ACC112 (cell line): ENCODE measurements around the gene MAP3K7CL.
A peak's percentile ranks its signal among the peaks of the same experiment; 100 is the strongest.
"Not testable (repeated sequence)": the region's sequence is repeated elsewhere in the genome, so short reads cannot be mapped to it uniquely, and the experiment has no call there.

ENCODE experiments used
- H2AFZ ChIP-seq: fragments of 200-600 bp; sonication (generic); one replicate; pipeline ENCODE4 v1.6.0; 2017; ENCODE audit warnings: antibody characterized with exemption, low read length; ENCODE audit not compliant: unreplicated experiment
- H3K27ac ChIP-seq: fragments of 200-600 bp; sonication (generic); 2 replicates; pipeline ENCODE4 v1.5.1; 2014; ENCODE audit warnings: low read depth, mild to moderate bottlenecking, antibody characterized with exemption, low read length, moderate library complexity
- H3K27me3 ChIP-seq: fragments of 200-600 bp; sonication (generic); 2 replicates; pipeline ENCODE4 v1.6.1; 2014; ENCODE audit warnings: mild to moderate bottlenecking, antibody characterized with exemption, low read length, moderate library complexity, mixed read lengths; ENCODE audit not compliant: insufficient read depth
- H3K36me3 ChIP-seq: fragments of 200-600 bp; sonication (generic); 2 replicates; pipeline ENCODE4 v1.6.1; 2016; ENCODE audit warnings: mild to moderate bottlenecking, antibody characterized with exemption, low read length, moderate library complexity, mixed read lengths; ENCODE audit not compliant: insufficient read depth
- H3K4me1 ChIP-seq: fragments of 200-600 bp; sonication (generic); one replicate; pipeline ENCODE4 v1.6.1; 2016; ENCODE audit warnings: low read length, mixed read lengths; ENCODE audit not compliant: insufficient read depth, unreplicated experiment, control insufficient read depth
- H3K4me3 ChIP-seq: fragments of 200-600 bp; sonication (generic); 2 replicates; pipeline ENCODE4 v1.5.1; 2014; ENCODE audit warnings: mild to moderate bottlenecking, low read depth, low read length
- H3K79me2 ChIP-seq: fragments of 200-600 bp; sonication (generic); one replicate; pipeline ENCODE4 v1.6.0; 2016; ENCODE audit warnings: low read length; ENCODE audit not compliant: control insufficient read depth, unreplicated experiment, insufficient read depth

The MAP3K7CL gene

GRCh38 chr21:29167481-29167880 is 37.0 kb downstream of the MAP3K7CL start:
- H3K4me1 ChIP-seq: peaks cover 39% of the 10 kb centered on the region
- H3K4me3 ChIP-seq, H3K27me3 ChIP-seq, H2AFZ ChIP-seq, H3K27ac ChIP-seq, H3K79me2 ChIP-seq, H3K36me3 ChIP-seq: not testable (repeated sequence)

- no peaks in the 10 kb centered on the region for H3K36me3 ChIP-seq
- H2AFZ ChIP-seq: no peak overlapping the region
- no peaks in the 10 kb centered on the region for H3K79me2 ChIP-seq
- H3K4me3 ChIP-seq: no peak overlapping the region
- no peak overlapping the region for H3K27ac ChIP-seq
- H3K4me1 ChIP-seq: peaks cover 28% of the 10 kb centered on the region
- no peaks in the 10 kb centered on the region for H3K27me3 ChIP-seq
Measured at GRCh38 chr21:29168891-29169315, 38.5 kb downstream of the MAP3K7CL start.

- Histone ChIP-seq H3K4me1 (peaks cover 43% of the 10 kb centered on the region), H3K27me3 (no peaks in the 10 kb centered on the region), H3K36me3 (no peaks in the 10 kb centered on the region), H3K27ac (peak overlapping the region; percentile 66), H3K79me2 (no peaks in the 10 kb centered on the region), H2AFZ (peak overlapping the region; percentile 79), H3K4me3 (peak overlapping the region; percentile 55)
Measured at GRCh38 chr21:29170944-29171343, 40.5 kb downstream of the MAP3K7CL start.

GRCh38 chr21:29172282-29172681 is 41.8 kb downstream of the MAP3K7CL start:
- Histone ChIP-seq H3K4me3 (no peak overlapping the region), H3K36me3 (no peaks in the 10 kb centered on the region), H3K4me1 (peaks cover 51% of the 10 kb centered on the region), H3K27ac (no peak overlapping the region), H2AFZ (no peak overlapping the region), H3K79me2 (no peaks in the 10 kb centered on the region), H3K27me3 (no peaks in the 10 kb centered on the region)

- no peaks in the 10 kb centered on the region for H3K27me3 ChIP-seq
- peak overlapping the region; percentile 65 for H3K4me3 ChIP-seq
- H3K4me1 ChIP-seq: peaks cover 43% of the 10 kb centered on the region
- no peaks in the 10 kb centered on the region for H3K36me3 ChIP-seq
- H3K79me2 ChIP-seq: no peaks in the 10 kb centered on the region
- peak overlapping the region; percentile 90 for H3K27ac ChIP-seq
- peak overlapping the region; percentile 88 for H2AFZ ChIP-seq
Measured at GRCh38 chr21:29174607-29175013, 44.2 kb downstream of the MAP3K7CL start.

GRCh38 chr21:29175408-29176134 is 45.1 kb downstream of the MAP3K7CL start:
- H3K27ac ChIP-seq: peak overlapping the region; percentile 90
- H2AFZ ChIP-seq: peak overlapping the region; percentile 23

GRCh38 chr21:29176471-29177120 is 46.2 kb downstream of the MAP3K7CL start:
- H3K4me3 ChIP-seq: no peak overlapping the region
- H3K27me3 ChIP-seq: no peaks in the 10 kb centered on the region
- peaks cover 39% of the 10 kb centered on the region for H3K4me1 ChIP-seq
- peak overlapping the region; percentile 90; the same call in 1 of the 2 replicates for H3K27ac ChIP-seq
- H3K36me3 ChIP-seq: no peaks in the 10 kb centered on the region
- H2AFZ ChIP-seq: no peak overlapping the region
- no peaks in the 10 kb centered on the region for H3K79me2 ChIP-seq

More at GRCh38 chr21:29175408-29176134, 45.1 kb downstream of the MAP3K7CL start:
- Histone ChIP-seq H3K36me3 (no peaks in the 10 kb centered on the region), H3K79me2 (no peaks in the 10 kb centered on the region), H3K4me3 (peak overlapping the region; percentile 65), H3K27me3 (no peaks in the 10 kb centered on the region), H3K4me1 (peaks cover 39% of the 10 kb centered on the region)

- no peak overlapping the region for H3K27ac ChIP-seq
- H3K4me3 ChIP-seq: no peak overlapping the region
Measured at GRCh38 chr21:29177800-29178199, 47.4 kb downstream of the MAP3K7CL start.

GRCh38 chr21:29178926-29179325 is 48.5 kb downstream of the MAP3K7CL start:
- H3K4me1 ChIP-seq: peaks cover 46% of the 10 kb centered on the region

More at GRCh38 chr21:29177800-29178199, 47.4 kb downstream of the MAP3K7CL start:
- Histone ChIP-seq H3K79me2 (no peaks in the 10 kb centered on the region), H3K27me3 (no peaks in the 10 kb centered on the region), H3K4me1 (peaks cover 38% of the 10 kb centered on the region), H3K36me3 (no peaks in the 10 kb centered on the region), H2AFZ (no peak overlapping the region)

GRCh38 chr21:29179503-29179902 is 49.1 kb downstream of the MAP3K7CL start:
- H3K79me2 ChIP-seq: no peaks in the 10 kb centered on the region
- no peaks in the 10 kb centered on the region for H3K36me3 ChIP-seq
- no peaks in the 10 kb centered on the region for H3K27me3 ChIP-seq
- H3K27ac ChIP-seq: no peak overlapping the region
- H2AFZ ChIP-seq: no peak overlapping the region
- H3K4me3 ChIP-seq: no peak overlapping the region
- H3K4me1 ChIP-seq: peaks cover 45% of the 10 kb centered on the region

More at GRCh38 chr21:29178926-29179325, 48.5 kb downstream of the MAP3K7CL start:
- H3K36me3 ChIP-seq: no peaks in the 10 kb centered on the region
- no peaks in the 10 kb centered on the region for H3K79me2 ChIP-seq
- no peaks in the 10 kb centered on the region for H3K27me3 ChIP-seq
- no peak overlapping the region for H3K4me3 ChIP-seq
- no peak overlapping the region for H3K27ac ChIP-seq
- no peak overlapping the region for H2AFZ ChIP-seq
